T-helper 17 cell (primary cell): ENCODE results near the gene ROMO1. TPM values are rescaled to one million over a fixed set of nuclear protein-coding genes. Genes with fewer than 3 reads are reported as not detected.

Experiments used
- ATAC-seq: fragments of 150-1000 bp; cut with Tn5 transposase; 2 replicates; pipeline ENCODE4 v1.10.0; 2021; ENCODE audit warnings: mild to moderate bottlenecking, moderate library complexity
- DNase-seq, 3 donors: peaks; one replicate each; pipeline versions ENCODE4 v3.0.0 to v3.0.0-alpha.2; 2020 to 2021
- H3K9me3 ChIP-seq: one replicate; pipeline ENCODE4 v1.7.0; 2013; ENCODE audit warnings: low read length, mild to moderate bottlenecking; ENCODE audit not compliant: control insufficient read depth, poor library complexity, severe bottlenecking
- H3K27ac Mint-ChIP-seq: one replicate; pipeline ENCODE4 v1.8.0; 2022; ENCODE audit warnings: mild to moderate bottlenecking, moderate library complexity, mixed read lengths
- H3K27me3 Mint-ChIP-seq: one replicate; pipeline ENCODE4 v1.8.0; 2022; ENCODE audit warnings: mixed read lengths
- H3K36me3 Mint-ChIP-seq: one replicate; pipeline ENCODE4 v1.8.0; 2022; ENCODE audit warnings: low read depth, mixed read lengths
- H3K4me1 Mint-ChIP-seq: one replicate; pipeline ENCODE4 v1.8.0; 2022; ENCODE audit warnings: mild to moderate bottlenecking, mixed read lengths
- H3K4me3 Mint-ChIP-seq: one replicate; pipeline ENCODE4 v1.8.0; 2022; ENCODE audit warnings: mild to moderate bottlenecking, moderate library complexity, mixed read lengths
- total RNA-seq, 4 donors: library from RNA in 2 of 4; stranded (reverse) in 2 of 4; gene quantifications; one replicate each; pipeline ENCODE4 v1.2.3 and lab custom pipeline; 2022 to 2026

ROMO1 gene
- total RNA-seq, 2 donors from 2014 or later: 35.1 to 37.6 TPM

DNA sequence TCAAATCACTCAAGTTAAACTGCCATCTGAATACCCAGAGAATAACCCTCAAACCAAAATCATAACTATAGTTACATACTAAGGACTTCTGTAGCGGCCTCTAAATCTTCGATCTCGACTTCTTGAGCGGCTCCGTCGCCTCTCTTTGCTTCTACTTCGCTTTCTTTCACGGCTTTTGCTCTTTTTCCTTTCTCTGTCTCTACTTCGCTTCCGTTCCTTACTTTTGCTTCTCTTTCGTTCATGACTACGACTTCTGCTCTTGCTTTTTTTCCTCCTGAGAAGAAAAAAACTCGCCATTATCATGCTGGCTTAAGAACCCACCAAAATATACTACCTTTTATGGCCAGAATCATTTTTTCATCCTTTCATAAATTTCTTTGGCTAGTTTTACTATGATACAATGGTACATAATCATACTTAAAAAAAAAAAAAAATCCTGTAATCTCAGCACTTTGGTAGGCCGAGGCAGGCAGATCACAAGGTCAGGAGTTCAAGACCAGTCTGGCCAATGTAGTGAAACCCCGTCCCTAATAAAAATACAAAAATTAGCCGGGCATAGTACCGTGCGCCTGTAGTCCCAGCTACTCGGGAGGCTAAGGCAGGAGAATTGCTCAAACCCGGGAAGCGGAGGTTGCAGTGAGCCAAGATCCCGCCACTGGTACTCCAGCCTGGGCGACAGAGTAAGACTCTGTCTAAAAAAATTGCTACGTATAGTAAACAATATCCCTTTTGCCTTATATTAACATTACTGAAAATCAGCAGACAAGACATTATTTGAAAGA lies 32.8 kb downstream of the ROMO1 start:
- H3K9me3 ChIP-seq: no peaks in the 10 kb centered on the region
- peaks cover 7% of the 10 kb centered on the region for H3K36me3 Mint-ChIP-seq
- no peaks in the 10 kb centered on the region for H3K27me3 Mint-ChIP-seq
- no peak for ATAC-seq
- peak overlapping the region; percentile 80 for H3K27ac Mint-ChIP-seq
- DNase-seq: no peak
- peaks cover 32% of the 10 kb centered on the region for H3K4me1 Mint-ChIP-seq
- H3K4me3 Mint-ChIP-seq: peak overlapping the region; percentile 72

DNA sequence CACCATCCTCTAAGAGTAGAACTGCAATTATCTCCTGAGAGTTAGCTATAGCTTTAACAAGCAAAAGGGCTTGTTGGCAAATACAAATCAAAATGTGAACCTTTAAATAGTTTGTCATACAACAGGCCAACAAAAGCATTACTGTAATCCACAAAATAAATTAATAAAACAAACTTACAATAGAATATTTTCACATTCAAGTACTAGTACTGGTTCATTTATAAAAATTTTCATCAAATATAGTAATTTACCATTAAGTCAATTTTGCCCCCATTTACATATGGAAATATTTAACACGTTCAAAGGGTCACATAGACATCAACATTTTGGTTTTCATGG lies 33.4 kb downstream of the ROMO1 start:
- peaks cover 32% of the 10 kb centered on the region for H3K4me1 Mint-ChIP-seq
- DNase-seq (no peak), ATAC-seq (no peak)
- peak overlapping the region; percentile 58 for H3K4me3 Mint-ChIP-seq
- no peaks in the 10 kb centered on the region for H3K9me3 ChIP-seq
- H3K27ac Mint-ChIP-seq: peak overlapping the region; percentile 82
- peaks cover 7% of the 10 kb centered on the region for H3K36me3 Mint-ChIP-seq
- no peaks in the 10 kb centered on the region for H3K27me3 Mint-ChIP-seq

DNA sequence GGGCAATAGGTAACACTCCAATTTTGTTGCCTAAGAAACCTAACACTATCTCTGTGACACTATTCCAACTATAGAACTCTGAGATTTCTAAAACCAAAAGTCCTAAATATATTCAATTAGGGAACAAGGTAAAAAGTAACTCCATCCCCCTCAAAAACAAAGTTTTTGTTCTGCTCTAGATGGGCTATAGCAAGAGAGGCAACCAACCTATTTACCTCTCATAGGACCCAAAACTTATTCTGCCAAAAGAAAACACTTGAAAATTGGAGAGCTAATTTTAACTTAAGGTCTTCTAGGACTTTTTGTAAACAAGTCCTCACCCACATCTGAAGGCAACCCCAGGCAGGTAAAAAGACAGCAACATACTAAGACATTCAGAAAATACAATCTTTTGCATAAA lies 35.2 kb downstream of the ROMO1 start:
- peak overlapping the region; percentile 82 for H3K27ac Mint-ChIP-seq
- H3K9me3 ChIP-seq: no peaks in the 10 kb centered on the region
- DNase-seq (no peak), ATAC-seq (no peak)
- no peaks in the 10 kb centered on the region for H3K27me3 Mint-ChIP-seq
- H3K36me3 Mint-ChIP-seq: peaks cover 12% of the 10 kb centered on the region
- H3K4me1 Mint-ChIP-seq: peaks cover 43% of the 10 kb centered on the region
- H3K4me3 Mint-ChIP-seq: peak overlapping the region; percentile 67

DNA sequence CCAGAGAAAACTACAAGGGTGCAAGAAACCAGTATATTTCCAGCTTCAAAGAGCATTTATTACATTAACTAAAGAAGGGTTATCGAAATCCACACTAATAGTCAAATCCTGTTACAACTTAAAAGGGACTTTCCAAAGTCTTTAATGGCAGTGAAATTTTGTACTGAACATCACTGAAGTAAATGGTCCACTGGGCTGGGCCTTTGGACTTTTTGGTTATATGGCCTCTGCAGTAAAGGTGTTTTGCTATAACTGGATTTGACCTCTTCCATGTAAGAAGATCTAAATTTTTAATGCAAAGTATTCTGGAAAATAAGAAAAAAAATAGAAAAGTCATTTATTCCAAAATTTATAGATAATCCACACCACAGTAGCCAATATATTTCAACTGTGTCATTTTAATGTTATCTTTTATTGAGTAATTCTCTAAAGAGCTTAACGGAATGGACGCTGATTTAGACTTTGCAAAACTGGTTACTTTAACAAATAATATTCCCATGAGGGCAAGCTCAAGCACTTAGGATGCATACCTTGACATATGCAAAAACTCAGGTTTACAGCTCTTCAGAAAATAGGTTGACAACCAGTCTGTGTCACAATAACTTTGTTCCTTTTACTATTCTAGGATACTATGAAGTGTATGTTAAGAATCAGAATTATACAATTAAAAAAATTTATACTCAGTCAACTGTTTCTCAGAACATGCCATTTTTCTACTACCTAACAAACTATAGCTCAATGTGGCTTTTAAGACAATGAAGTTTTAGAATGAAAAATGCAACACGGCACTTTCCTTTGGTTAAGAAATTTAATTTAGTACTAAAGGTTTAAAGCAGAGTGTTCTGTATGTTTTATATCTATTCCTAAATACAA lies 35.8 kb downstream of the ROMO1 start:
- H3K4me1 Mint-ChIP-seq: peaks cover 45% of the 10 kb centered on the region
- H3K9me3 ChIP-seq: no peaks in the 10 kb centered on the region
- ATAC-seq: no peak
- H3K36me3 Mint-ChIP-seq: peaks cover 16% of the 10 kb centered on the region
- no peaks in the 10 kb centered on the region for H3K27me3 Mint-ChIP-seq
- peak overlapping the region; percentile 7 for H3K4me3 Mint-ChIP-seq
- no peak for DNase-seq
- H3K27ac Mint-ChIP-seq: peak overlapping the region; percentile 82

DNA sequence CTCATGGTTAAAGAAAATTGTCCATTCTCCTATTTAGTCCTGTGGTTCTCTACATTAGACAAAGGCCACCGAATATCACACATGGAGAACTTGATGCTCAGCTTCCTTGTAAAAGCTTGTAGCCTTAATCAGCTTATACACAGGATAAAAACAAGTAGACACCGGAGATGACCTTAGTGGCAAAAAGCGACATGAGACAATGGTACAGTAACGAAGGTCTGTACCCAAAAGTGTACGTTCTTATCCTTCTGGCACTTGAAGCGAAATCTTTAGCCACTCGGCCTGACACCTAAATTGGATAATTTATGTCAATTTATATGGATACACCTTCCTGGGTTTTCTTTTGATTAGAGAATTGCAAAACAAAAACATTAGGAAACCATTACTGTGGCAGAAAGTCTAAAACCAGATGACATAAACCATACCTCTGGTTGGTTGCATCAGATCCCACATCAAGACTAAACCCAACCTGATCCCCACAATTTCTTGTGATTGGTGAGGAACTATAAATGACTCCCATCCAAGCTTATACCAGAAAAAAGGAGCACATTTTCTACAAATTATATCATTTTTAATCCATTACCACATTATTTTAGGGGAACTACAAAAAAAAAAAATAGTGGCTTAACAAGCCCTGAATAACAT lies 36.7 kb downstream of the ROMO1 start:
- H3K27me3 Mint-ChIP-seq: no peaks in the 10 kb centered on the region
- H3K9me3 ChIP-seq: no peaks in the 10 kb centered on the region
- ATAC-seq (no peak), DNase-seq (no peak)
- peaks cover 18% of the 10 kb centered on the region for H3K36me3 Mint-ChIP-seq
- H3K4me3 Mint-ChIP-seq: peak overlapping the region; percentile 71
- H3K27ac Mint-ChIP-seq: peak overlapping the region; percentile 61
- H3K4me1 Mint-ChIP-seq: peaks cover 45% of the 10 kb centered on the region

DNA sequence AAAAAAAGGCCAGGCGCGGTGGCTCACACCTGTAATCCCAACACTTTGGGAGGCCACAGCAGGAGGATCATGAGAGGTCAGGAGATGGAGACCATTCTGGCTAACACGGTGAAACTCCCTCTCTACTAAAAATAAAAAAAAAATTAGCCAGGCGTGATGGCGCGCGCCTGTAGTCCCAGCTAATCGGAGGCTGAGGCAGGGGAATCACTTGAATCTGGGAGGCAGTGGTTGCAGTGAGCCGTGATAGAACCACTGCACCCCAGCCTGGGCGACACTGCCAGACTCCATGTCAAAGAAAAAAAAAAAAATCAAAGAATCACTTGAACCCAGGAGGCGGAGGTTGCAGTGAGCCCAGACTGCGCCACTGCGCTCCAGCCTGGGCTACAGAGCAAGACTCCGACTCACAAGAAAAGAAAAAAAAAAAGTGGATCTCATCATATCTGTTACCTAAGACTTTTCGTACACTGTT lies 38.7 kb downstream of the ROMO1 start:
- no peak for DNase-seq
- no peaks in the 10 kb centered on the region for H3K9me3 ChIP-seq
- no peaks in the 10 kb centered on the region for H3K27me3 Mint-ChIP-seq
- H3K27ac Mint-ChIP-seq: peak overlapping the region; percentile 84
- H3K4me1 Mint-ChIP-seq: peaks cover 46% of the 10 kb centered on the region
- ATAC-seq: no peak
- peak overlapping the region; percentile 81 for H3K4me3 Mint-ChIP-seq
- H3K36me3 Mint-ChIP-seq: peaks cover 24% of the 10 kb centered on the region

DNA sequence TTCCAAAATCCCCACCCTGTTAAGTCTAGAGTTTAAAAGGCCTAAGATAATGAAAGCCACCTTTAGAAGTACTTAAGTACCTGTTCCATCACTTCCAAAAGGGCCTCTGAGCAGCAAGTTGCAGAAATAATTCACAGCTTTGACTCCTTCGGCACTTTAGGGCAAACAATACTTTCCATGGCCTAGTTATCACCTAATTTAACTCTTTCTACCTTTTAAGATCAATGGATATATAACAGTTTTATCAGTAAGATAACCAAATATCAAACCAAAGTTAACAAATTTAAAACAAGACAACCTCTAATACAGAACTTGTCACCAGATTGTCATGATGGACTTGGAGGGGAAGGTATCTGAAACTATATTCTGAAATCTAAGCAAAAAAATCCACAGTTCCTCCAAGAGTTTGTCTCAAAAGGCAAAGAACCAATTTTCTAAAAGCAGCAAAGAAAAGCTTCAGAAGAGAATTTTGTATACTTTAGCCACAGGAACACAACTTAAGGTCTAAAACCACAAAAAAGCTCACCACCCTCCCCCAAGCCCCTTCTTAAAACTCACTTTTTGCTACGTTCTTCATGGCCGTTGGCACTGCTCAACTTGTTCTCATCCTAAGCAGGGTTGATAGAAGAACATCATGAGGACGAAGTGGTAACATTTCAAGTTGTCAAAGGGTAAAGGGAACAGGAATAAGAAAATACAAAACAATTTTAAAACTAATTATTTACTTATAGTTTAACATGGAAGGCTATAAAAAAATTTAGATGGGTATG lies 39.4 kb downstream of the ROMO1 start:
- no peaks in the 10 kb centered on the region for H3K9me3 ChIP-seq
- ATAC-seq: no peak
- Mint-ChIP-seq H3K27me3 (no peaks in the 10 kb centered on the region), H3K27ac (peak overlapping the region; percentile 99), H3K4me1 (peaks cover 45% of the 10 kb centered on the region), H3K36me3 (peaks cover 24% of the 10 kb centered on the region), H3K4me3 (peak overlapping the region; percentile 81)
- DNase-seq: no peak

DNA sequence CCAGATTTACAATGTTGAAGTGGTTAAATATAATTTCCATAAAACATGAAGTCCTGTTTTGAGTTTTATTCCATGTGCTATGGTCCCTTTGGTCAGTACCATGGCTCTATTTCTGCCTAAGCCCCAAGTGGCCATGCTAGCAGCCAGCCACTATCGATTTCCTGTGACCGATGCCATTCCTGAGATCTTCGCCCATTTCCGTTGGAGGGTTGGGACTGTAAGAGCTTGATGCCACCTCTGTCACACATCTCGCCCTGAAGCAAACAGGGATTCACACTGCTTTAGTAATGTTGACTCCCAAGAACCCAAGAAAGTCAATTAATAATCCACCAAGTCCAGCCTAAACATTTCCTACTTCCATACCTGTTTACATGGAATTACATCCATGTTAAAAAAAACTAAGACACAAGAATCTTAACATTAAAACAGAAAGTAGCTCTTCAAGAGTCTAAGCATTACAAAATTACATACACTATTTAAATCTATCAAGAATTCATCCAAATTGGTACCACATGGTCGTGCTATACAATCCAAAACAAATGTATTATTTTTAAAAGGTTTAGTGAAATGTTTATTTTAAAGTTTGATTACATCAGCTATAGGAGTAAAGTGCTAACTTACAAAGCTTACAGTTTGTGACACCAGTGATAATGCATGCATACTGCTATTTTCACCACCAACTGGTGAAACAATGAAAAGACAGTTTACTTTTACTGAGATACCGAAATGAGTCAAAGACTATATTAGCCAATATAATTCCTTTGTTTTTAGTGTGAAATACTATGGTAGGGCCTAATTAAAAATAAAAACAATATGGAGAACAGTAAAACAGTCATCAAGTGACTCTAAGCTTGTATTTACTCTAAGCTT lies 40.3 kb downstream of the ROMO1 start:
- DNase-seq (no peak), ATAC-seq (no peak)
- no peaks in the 10 kb centered on the region for H3K9me3 ChIP-seq
- peak overlapping the region; percentile 99 for H3K27ac Mint-ChIP-seq
- H3K36me3 Mint-ChIP-seq: peaks cover 20% of the 10 kb centered on the region
- H3K27me3 Mint-ChIP-seq: no peaks in the 10 kb centered on the region
- peaks cover 46% of the 10 kb centered on the region for H3K4me1 Mint-ChIP-seq
- H3K4me3 Mint-ChIP-seq: peak overlapping the region; percentile 86

DNA sequence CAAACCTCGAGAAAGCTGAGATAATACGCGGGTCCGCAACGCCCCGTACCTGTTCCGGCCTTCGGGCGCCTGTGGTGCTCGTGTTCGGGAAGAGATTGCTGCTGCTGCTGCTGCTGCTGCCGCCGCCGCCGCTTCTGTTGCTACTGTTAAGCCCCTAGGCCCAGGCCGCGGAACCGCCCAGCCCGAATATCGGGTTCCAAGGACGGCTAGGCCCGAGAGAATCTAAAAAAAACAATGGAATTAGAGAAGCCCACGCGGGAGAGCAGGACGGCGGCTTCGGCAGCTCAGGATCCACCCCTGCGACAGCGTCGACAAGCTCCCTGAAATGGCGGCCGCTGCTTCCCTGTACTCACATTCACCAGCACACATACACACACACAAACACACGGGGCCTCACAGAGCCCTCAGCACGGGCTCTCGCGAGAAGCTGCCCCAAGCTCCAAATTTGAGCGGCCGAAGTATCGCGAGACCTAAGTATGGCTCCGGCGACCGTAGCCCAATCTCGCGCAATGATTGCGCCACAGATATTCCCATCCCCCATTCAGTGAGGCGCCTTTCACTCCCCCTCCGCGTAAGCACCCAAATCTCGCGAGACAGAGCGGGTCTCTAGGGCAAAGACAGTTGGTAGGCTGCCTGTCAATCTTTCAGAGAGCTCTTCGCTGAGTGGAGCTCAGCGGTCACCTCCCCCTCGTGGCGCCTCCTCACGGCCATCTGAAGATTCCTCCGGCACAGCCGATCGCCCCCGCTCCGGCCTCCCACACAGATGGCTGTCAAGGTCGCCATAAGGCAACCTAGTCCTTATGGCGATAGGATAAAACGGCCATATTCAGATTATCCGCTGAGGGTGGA lies 42.9 kb downstream of the ROMO1 start, which contains the start of gene RBM39:
RBM39 (minus strand) TSS at position 369 of the 849 bp plus-strand sequence. CDS start 1,386 bp downstream, outside the sequence.
- ATAC-seq (peak; percentile 86), DNase-seq (peak; percentile 92 to 98 (median 98))
- no peaks in the 10 kb centered on the region for H3K9me3 ChIP-seq
- H3K27me3 Mint-ChIP-seq: no peaks in the 10 kb centered on the region
- H3K36me3 Mint-ChIP-seq: peaks cover 20% of the 10 kb centered on the region
- H3K27ac Mint-ChIP-seq: peak within 1 kb of the TSS; percentile 99
- H3K4me3 Mint-ChIP-seq: peak within 1 kb of the TSS; percentile 96
- H3K4me1 Mint-ChIP-seq: peaks cover 44% of the 10 kb centered on the region

DNA sequence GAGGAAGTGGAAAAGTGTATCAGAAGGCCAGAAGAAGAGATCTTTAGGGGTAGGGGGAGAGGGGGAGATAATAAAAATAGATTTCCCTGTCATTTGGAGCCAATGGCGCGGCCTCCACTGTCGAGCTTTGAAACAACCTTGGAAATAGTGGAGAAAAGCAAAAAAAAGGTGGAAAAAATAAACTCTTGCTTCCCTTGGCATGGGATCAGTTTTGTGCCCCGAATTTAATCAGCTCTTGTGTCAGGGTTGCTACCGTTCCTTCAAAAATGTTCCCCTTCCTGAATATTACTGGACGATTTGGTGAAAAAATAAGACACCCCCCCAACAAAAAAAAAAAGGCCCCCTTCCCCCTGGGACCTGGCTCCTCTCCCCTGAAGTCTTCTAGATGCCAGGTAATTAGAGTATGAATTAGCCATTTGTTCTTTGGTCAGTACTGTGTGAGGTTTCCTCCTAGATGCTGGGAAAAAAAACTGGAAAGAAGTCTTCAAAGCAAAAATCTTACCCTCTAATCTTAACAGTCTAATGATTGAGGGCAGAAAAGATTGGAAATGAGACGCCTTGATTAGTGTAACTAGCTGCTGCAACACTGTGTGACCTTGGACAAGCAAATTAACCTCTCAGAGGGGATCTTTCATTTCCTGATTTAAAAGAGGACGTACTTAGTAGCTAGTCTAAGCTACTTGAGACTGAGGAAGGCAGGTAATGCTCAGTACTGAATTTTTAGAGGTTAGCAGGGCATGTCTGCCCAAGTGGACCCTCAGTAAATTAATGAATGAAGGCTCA lies 43.7 kb downstream of the ROMO1 start:
- H3K9me3 ChIP-seq: no peaks in the 10 kb centered on the region
- peaks cover 43% of the 10 kb centered on the region for H3K4me1 Mint-ChIP-seq
- H3K27ac Mint-ChIP-seq: peak overlapping the region; percentile 99
- DNase-seq: no peak
- no peak for ATAC-seq
- H3K27me3 Mint-ChIP-seq: no peaks in the 10 kb centered on the region
- H3K36me3 Mint-ChIP-seq: peaks cover 20% of the 10 kb centered on the region
- H3K4me3 Mint-ChIP-seq: peak overlapping the region; percentile 96
